ENCODE data around the gene KCNJ12. TPM values are rescaled to one million over a fixed set of nuclear protein-coding genes. Genes with fewer than 3 reads are reported as not detected.
A peak's percentile ranks its signal among the peaks of the same experiment; 100 is the strongest.

KCNJ12 gene
- total RNA-seq, 1 experiment from 2014 or later: 1.2 TPM

GRCh38 chr17:21373696-21374440, 2.3 kb upstream of the KCNJ12 start:
- Histone ChIP-seq H3K4me1 (ENCODE audit: insufficient read depth, low read length, poor library complexity, severe bottlenecking) (peaks cover 30% of the 10 kb centered on the region), H3K4me3 (ENCODE audit: low read depth, low read length, poor library complexity, severe bottlenecking) (no peak overlapping the region), H3K36me3 (ENCODE audit: insufficient read depth, low read length, poor library complexity, severe bottlenecking) (no peaks in the 10 kb centered on the region), H3K27me3 (replicated peaks; ENCODE audit: insufficient read depth, low read depth, low read length, poor library complexity) (peaks cover 25% of the 10 kb centered on the region), H3K9me3 (ENCODE audit: low read depth, low read length, poor library complexity, severe bottlenecking) (no peaks in the 10 kb centered on the region), H3K27ac (ENCODE audit: low read depth, low read length, poor library complexity, severe bottlenecking) (no peak overlapping the region)
- DNase-seq (ENCODE audit: low spot score): no peak
- TF ChIP-seq EZH2 (IDR thresholded peaks at IDR 0.05; ENCODE audit: borderline replicate concordance, low read depth, low read length, poor library complexity, severe bottlenecking): no peak
- no peak for TF ChIP-seq CTCF (conservative IDR thresholded peaks at IDR 0.05; ENCODE audit: low read depth, low read length)
- intact Hi-C loops (cut with micrococcal nuclease; ENCODE audit: unreplicated experiment): no loop called here
- no TSS peak for BruUV-seq (replicated peaks)
- ChIA-PET POLR2A (ENCODE audit: low non-redundant PET) (no interaction called here), CTCF (no interaction called here)

- Histone ChIP-seq H3K27me3 (replicated peaks; ENCODE audit: insufficient read depth, low read depth, low read length, poor library complexity) (peaks cover 25% of the 10 kb centered on the region), H3K4me3 (ENCODE audit: low read depth, low read length, poor library complexity, severe bottlenecking) (no peak overlapping the region), H3K36me3 (ENCODE audit: insufficient read depth, low read length, poor library complexity, severe bottlenecking) (no peaks in the 10 kb centered on the region), H3K27ac (ENCODE audit: low read depth, low read length, poor library complexity, severe bottlenecking) (no peak overlapping the region), H3K9me3 (ENCODE audit: low read depth, low read length, poor library complexity, severe bottlenecking) (no peaks in the 10 kb centered on the region), H3K4me1 (ENCODE audit: insufficient read depth, low read length, poor library complexity, severe bottlenecking) (peaks cover 30% of the 10 kb centered on the region)
- no TSS peak for BruUV-seq (replicated peaks)
- intact Hi-C loops (cut with micrococcal nuclease; ENCODE audit: unreplicated experiment): no loop called here
- POLR2A ChIA-PET (ENCODE audit: low non-redundant PET): no interaction called here
- DNase-seq (ENCODE audit: low spot score): peak; percentile 47
- CTCF ChIA-PET: no interaction called here
- TF ChIP-seq CTCF (conservative IDR thresholded peaks at IDR 0.05; ENCODE audit: low read depth, low read length) (no peak), EZH2 (IDR thresholded peaks at IDR 0.05; ENCODE audit: borderline replicate concordance, low read depth, low read length, poor library complexity, severe bottlenecking) (no peak)
Measured at GRCh38 chr17:21374441-21375161, 1.6 kb upstream of the KCNJ12 start.

- TF ChIP-seq EZH2 (IDR thresholded peaks at IDR 0.05; ENCODE audit: borderline replicate concordance, low read depth, low read length, poor library complexity, severe bottlenecking) (no peak), CTCF (conservative IDR thresholded peaks at IDR 0.05; ENCODE audit: low read depth, low read length) (no peak)
- BruUV-seq (replicated peaks): no TSS peak
- Histone ChIP-seq H3K4me1 (ENCODE audit: insufficient read depth, low read length, poor library complexity, severe bottlenecking) (peaks cover 28% of the 10 kb centered on the region), H3K9me3 (ENCODE audit: low read depth, low read length, poor library complexity, severe bottlenecking) (no peaks in the 10 kb centered on the region), H3K27ac (ENCODE audit: low read depth, low read length, poor library complexity, severe bottlenecking) (no peak overlapping the region), H3K27me3 (replicated peaks; ENCODE audit: insufficient read depth, low read depth, low read length, poor library complexity) (peaks cover 25% of the 10 kb centered on the region), H3K36me3 (ENCODE audit: insufficient read depth, low read length, poor library complexity, severe bottlenecking) (no peaks in the 10 kb centered on the region), H3K4me3 (ENCODE audit: low read depth, low read length, poor library complexity, severe bottlenecking) (no peak overlapping the region)
- no peak for DNase-seq (ENCODE audit: low spot score)
- intact Hi-C loops (cut with micrococcal nuclease; ENCODE audit: unreplicated experiment): no loop called here
- ChIA-PET POLR2A (ENCODE audit: low non-redundant PET) (no interaction called here), CTCF (no interaction called here)
Measured at GRCh38 chr17:21375162-21375560, 996 bp upstream of the KCNJ12 start.
